Osteocyte (in vitro differentiated cells): ENCODE results near the gene LILRA5. TPM values are rescaled to one million over a fixed set of nuclear protein-coding genes. Genes with fewer than 3 reads are reported as not detected.
"Not testable (repeated sequence)": the region's sequence is repeated elsewhere in the genome, so short reads cannot be mapped to it uniquely, and the experiment has no call there.

ENCODE experiments used
- DNase-seq: peaks from one replicate; pipeline ENCODE4 v3.0.0; 2021; ENCODE audit warnings: mixed read lengths; ENCODE audit not compliant: unreplicated experiment; ENCODE audit errors: extremely low spot score
- H3K27ac Mint-ChIP-seq: one replicate; pipeline ENCODE4 v1.8.0; 2021; ENCODE audit warnings: mild to moderate bottlenecking, mixed read lengths; ENCODE audit not compliant: unreplicated experiment
- H3K27me3 Mint-ChIP-seq: one replicate; pipeline ENCODE4 v1.8.0; 2021; ENCODE audit warnings: mixed read lengths; ENCODE audit not compliant: unreplicated experiment
- H3K36me3 Mint-ChIP-seq: one replicate; pipeline ENCODE4 v1.8.0; 2021; ENCODE audit warnings: mixed read lengths; ENCODE audit not compliant: unreplicated experiment
- H3K4me1 Mint-ChIP-seq: one replicate; pipeline ENCODE4 v1.8.0; 2021; ENCODE audit warnings: mixed read lengths; ENCODE audit not compliant: unreplicated experiment
- H3K4me3 Mint-ChIP-seq: one replicate; pipeline ENCODE4 v1.8.0; 2021; ENCODE audit warnings: mild to moderate bottlenecking, moderate library complexity, mixed read lengths; ENCODE audit not compliant: unreplicated experiment
- H3K9me3 Mint-ChIP-seq: one replicate; pipeline ENCODE4 v1.8.0; 2021; ENCODE audit warnings: mixed read lengths; ENCODE audit not compliant: unreplicated experiment
- CTCF ChIP-seq: fragments of 200-600 bp; sonication (generic); IDR thresholded peaks from 2 replicates; pipeline ENCODE4 v1.5.0; 2021; ENCODE audit warnings: antibody characterized with exemption, mild to moderate bottlenecking, moderate library complexity
- total RNA-seq: library from RNA; stranded (reverse); gene quantifications from 2 replicates; pipeline ENCODE4 v1.2.1, GENCODE V29; 2021

LILRA5 gene
- total RNA-seq, 1 donor from 2014 or later = not detected

GRCh38 chr19:54333586-54334298, 20.8 kb upstream of the LILRA5 start:
- no peak for DNase-seq
- Mint-ChIP-seq H3K4me3 (no peak overlapping the region), H3K9me3 (no peaks in the 10 kb centered on the region), H3K27me3 (peaks cover 4% of the 10 kb centered on the region), H3K36me3 (no peaks in the 10 kb centered on the region), H3K4me1 (no peaks in the 10 kb centered on the region), H3K27ac (no peak overlapping the region)
- TF ChIP-seq CTCF = no peak

- Mint-ChIP-seq H3K4me1 (no peaks in the 10 kb centered on the region), H3K27ac (no peak overlapping the region), H3K27me3 (peaks cover 4% of the 10 kb centered on the region), H3K36me3 (no peaks in the 10 kb centered on the region), H3K4me3 (no peak overlapping the region), H3K9me3 (no peaks in the 10 kb centered on the region)
- no peak for TF ChIP-seq CTCF
- no peak for DNase-seq
These were observed 19.2 kb upstream of the LILRA5 start for GRCh38 chr19:54332149-54332548.

GRCh38 chr19:54331626-54332025, 18.7 kb upstream of the LILRA5 start:
- Mint-ChIP-seq H3K36me3 (no peaks in the 10 kb centered on the region), H3K27ac (no peak overlapping the region), H3K4me3 (no peak overlapping the region), H3K4me1 (no peaks in the 10 kb centered on the region), H3K9me3 (no peaks in the 10 kb centered on the region), H3K27me3 (peaks cover 4% of the 10 kb centered on the region)
- no peak for DNase-seq
- TF ChIP-seq CTCF = no peak

- no peak for TF ChIP-seq CTCF
- no peaks in the 10 kb centered on the region for H3K4me1 Mint-ChIP-seq
These were observed 16.7 kb upstream of the LILRA5 start for GRCh38 chr19:54329476-54330165.

GRCh38 chr19:54328781-54329180, 15.8 kb upstream of the LILRA5 start:
- not testable (repeated sequence) for H3K27me3 Mint-ChIP-seq, H3K9me3 Mint-ChIP-seq, H3K4me3 Mint-ChIP-seq, H3K4me1 Mint-ChIP-seq, H3K27ac Mint-ChIP-seq, H3K36me3 Mint-ChIP-seq, DNase-seq

More at GRCh38 chr19:54329476-54330165, 16.7 kb upstream of the LILRA5 start:
- DNase-seq = no peak
- no peak overlapping the region for H3K4me3 Mint-ChIP-seq
- H3K27me3 Mint-ChIP-seq = peaks cover 4% of the 10 kb centered on the region
- no peaks in the 10 kb centered on the region for H3K9me3 Mint-ChIP-seq
- H3K27ac Mint-ChIP-seq = no peak overlapping the region
- H3K36me3 Mint-ChIP-seq = no peaks in the 10 kb centered on the region
